ENCODE data around the gene SOX6. TPM values are rescaled to one million over a fixed set of nuclear protein-coding genes. Genes with fewer than 3 reads are reported as not detected.
"Not testable (repeated sequence)": the region's sequence is repeated elsewhere in the genome, so short reads cannot be mapped to it uniquely, and the experiment has no call there.

SOX6 gene
- polyA plus RNA-seq, 1 donor: 25.0 TPM

- no peak for DNase-seq
These were observed 206.9 kb downstream of the SOX6 start for GRCh38 chr11:16149476-16149875.

DNA sequence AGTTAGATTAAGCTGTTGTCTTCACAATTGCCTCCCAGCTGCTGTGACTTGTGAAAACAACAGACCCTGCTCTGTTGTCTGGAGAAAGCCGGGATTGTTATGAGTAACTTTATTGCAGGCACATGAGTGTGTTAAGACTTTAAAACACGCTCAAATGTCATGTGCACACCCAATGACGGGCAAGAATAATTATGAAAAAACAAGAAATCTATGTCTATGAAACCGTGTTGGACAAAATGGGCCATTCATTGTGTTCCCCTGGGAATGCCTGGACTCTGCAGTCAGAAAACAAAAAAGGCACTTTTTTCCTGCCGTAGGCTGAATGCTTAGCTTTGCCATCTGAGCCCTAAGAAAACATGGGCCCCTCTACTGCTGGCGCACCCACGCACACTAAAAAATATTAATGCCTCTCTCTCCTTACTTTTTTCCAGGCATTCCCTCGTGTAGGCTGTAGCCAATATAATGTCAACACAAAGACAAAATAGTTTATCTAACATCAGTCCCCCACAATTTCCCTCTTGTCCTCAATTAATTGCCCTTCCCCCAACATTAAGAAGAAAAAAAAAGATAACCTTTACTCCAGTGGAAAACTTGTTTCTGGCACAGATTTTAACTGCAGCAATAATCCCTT is 207.9 kb downstream of the SOX6 start:
- peak; percentile 75 for DNase-seq

DNA sequence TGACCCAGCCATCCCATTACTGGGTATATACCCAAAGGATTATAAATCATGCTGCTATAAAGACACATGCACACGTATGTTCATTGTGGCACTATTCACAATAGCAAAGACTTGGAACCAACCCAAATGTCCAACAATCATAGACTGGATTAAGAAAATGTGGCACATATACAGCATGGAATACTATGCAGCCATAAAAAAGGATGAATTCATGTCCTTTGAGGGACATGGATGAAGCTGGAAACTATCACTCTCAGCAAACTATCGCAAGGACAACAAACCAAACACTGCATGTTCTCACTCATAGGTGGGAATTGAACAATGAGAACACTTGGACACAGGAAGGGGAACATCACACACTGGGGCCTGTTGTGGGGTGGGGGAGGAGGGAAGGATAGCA is 209.4 kb downstream of the SOX6 start:
- not testable (repeated sequence) for DNase-seq

- not testable (repeated sequence) for DNase-seq
These were observed 214.7 kb downstream of the SOX6 start for GRCh38 chr11:16141614-16142013.

DNA sequence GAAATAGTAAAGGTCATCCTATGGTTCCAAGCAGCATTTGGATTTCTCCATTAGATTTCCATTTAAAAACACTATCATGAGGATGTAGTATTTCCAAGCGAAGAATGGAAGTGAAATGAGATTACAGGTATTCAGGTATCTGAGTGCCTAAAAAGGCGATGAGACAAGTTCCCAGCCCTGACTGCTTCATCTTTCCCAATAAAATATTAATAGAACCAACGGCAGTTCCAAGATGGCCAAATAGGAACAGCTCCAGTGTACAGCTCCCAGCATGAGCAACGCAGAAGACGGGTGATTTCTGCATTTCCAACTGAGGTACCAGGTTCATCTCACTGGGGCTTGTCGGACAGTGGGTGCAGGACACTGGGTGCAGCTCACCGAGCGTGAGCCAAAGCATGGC is 215.2 kb downstream of the SOX6 start:
- not testable (repeated sequence) for DNase-seq

GRCh38 chr11:16136792-16137390 is 219.5 kb downstream of the SOX6 start:
- no peak for DNase-seq

DNA sequence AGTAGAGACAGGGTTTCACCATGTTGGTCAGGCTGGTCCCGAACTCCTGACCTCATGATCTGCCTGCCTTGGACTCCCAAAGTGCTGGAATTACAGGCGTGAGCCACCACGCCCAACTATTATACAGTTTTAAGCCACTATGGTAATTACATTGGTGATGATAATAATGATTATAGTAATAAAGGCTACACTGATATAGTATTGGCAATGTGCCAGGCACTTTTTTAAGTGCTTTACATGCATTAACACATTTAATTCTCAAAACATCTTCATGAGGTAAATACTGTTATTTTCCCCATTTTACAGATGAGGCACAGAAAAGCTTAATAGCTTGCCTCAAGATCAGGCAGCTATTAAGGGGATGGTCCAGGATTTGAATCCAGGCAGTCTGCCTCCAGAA is 222.5 kb downstream of the SOX6 start:
- DNase-seq: no peak

DNA sequence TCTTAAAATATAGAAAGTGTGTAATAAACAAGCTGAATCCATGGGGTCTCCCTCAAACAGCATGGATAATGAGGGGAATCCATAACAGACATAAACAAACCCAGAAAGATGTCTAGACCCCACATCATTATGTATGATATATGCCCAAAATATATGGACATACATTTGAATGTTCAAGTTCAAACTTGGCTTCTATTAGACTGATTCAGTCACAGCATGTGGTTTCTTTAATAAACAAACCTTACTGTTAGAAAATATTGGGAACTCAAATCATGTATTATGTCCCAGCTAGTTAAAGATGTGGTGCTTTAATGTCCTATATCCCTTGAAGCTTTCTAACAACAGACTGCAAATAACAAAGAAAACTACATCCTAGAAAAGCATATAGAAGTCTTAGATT is 228.6 kb downstream of the SOX6 start:
- DNase-seq: no peak

GRCh38 chr11:16126362-16126761 is 230.0 kb downstream of the SOX6 start:
- DNase-seq: no peak

DNA sequence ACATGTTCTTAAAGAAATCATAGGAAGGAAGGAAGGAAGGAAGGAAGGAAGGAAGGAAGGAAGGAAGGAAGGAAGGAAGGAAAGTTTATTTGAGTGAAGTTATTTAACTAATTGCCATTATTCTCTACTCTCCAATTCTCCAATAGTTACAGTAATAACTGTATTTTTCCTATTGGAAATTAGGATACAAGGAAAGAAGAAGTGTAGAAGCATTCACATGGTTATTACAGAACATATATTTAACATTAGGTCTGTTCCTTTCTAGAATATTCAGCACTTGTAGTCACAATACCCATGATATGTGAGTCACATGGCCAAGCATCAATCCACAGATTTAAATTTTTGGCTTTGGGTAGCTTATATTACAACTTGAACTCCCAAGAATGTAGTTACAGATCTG is 230.6 kb downstream of the SOX6 start:
- no peak for DNase-seq

- DNase-seq: no peak
These were observed 232.0 kb downstream of the SOX6 start for GRCh38 chr11:16124390-16124789.

DNA sequence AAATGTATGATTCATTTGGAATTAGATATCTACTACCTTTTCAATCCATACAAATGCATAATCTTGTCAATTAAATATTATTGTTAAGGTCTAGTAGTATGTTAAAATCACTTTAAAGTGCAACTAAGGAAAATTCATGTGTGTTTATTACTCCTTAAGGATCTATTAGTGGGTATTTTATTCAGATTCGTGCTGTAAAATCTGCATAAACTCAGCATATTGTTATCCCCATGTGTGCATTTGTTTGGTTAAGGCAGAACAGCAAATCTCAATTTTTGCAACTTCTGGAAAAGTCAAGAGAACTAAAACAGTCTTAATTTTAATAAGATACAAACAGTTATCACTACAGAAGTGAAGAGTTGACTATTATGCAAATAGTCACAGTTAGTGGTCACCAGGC is 234.5 kb downstream of the SOX6 start:
- DNase-seq: no peak

GRCh38 chr11:16120008-16120407 is 236.3 kb downstream of the SOX6 start:
- no peak for DNase-seq

DNA sequence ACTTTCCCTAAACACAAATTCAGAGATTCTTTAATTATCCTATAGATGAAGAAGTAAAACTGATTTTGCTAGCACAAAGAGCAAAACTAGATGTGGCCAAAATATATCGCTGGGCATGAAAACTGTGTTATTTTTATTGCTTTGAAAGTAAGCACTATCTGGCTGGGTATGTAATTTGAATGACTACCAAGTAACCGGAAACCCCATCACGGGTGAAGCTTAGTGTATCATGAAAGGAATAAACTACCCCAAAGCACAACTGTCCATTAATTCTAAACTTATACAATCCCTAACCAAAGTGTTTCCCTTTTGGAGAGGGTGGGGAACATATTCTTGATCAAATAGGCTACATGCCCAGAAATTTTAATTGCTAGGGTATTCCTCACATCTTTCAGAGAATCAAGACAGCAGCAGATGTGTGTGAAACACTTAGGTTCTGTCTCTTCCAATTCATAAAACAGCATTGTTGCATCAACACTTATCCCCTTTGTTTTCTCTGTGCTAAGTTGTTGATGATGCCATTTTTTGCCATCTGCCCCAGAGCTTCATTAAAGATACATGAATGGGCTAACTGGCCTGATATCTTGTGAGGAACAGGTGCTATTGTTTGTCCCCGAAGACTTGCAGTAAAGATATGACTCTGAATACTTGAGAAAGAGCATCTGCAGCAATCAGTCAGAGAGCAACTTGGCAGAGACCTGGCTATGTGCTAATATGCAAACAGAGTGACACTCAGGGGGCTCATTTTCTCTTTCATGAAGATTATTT is 238.2 kb downstream of the SOX6 start:
- no peak for DNase-seq

DNA sequence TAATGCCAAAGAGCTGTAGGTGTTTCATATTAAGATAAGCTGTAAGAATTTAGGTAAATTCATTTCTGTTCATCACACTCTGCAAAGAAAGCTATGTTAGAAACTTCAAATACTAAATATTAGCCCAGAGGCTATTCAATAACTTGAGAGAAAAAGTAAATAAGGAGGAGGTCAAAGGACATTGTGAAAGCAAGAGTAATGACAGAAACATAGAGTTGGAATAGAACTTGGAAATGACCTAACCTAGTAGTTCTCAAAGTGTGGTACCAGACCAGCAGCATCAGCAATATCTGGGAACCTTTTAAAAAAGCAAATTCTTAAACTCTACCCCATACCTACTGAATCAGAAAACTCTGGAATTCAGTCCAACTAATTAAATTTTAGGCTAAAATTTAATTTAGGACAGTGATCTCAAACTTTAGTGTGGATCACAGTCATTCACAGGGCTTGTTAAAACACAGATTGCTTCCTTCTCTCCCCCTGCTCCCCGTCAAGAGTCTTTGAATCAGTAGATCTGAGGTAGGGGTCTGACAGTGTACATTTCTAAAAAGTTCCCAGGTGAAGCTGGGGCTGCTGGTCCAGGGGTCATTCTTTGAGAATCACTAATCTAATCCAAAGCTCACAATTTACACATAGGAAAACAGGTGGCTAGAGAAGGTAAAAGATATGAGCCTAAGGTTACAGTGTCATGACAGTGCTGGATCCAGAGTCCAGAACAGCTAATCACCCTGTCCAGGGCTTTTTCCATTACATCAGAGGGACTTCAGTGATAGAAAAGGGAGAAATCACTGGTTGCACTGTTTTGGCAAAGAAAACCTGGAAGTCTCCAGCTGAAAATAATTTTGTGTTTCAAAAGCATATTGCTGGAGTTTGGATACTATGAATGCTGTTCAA is 241.1 kb downstream of the SOX6 start:
- DNase-seq: no peak

GRCh38 chr11:16114431-16114830 is 241.9 kb downstream of the SOX6 start:
- DNase-seq: no peak

DNA sequence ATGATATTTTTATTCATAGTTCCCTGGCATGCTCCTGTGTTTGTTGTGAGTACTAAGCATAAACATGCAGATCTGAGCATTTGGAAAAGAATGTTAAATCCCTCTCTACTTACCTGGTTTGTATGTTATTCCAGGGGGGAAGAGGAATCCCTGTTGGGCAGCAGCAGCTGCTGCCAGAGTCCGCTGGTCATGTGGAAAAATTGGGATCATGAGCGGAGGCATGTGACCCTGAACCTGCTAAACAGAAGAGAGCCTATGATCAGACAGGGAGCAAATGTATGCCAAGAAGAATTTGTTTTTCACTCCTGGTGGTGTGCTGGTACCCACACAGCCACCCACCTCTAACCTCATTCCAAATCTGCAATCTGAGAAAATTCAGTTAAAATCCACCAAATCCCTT is 244.7 kb downstream of the SOX6 start:
- DNase-seq: no peak

GRCh38 chr11:16110886-16111285 is 245.5 kb downstream of the SOX6 start:
- no peak for DNase-seq

DNA sequence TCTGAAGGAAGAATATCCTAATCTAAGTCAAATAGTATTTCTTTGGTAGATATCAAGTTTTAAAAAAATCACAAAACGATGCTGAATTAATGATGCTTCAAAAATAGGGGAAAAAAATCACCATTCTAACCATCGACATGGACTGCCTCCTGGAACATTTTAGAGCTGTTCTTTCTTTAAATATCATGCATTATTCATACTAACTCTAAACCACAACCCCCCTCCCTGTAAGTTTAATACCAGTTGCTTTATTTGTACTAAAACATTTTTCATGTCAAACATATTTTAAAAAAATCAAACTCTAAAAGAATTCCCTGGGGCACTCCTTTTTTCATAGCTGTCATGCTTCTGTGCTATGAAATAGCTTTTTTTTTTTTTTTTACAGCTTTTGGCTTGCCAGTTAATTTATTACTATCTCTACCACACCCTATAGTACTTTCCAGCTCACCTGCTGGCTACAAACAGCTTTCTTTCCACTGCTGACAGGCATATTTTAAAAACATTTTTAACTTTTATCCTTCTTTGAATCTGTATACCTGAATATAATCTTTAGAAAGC is 256.9 kb downstream of the SOX6 start:
- no peak for DNase-seq

GRCh38 chr11:16098526-16099205 is 257.7 kb downstream of the SOX6 start:
- DNase-seq: no peak

GRCh38 chr11:16097543-16097942 is 258.8 kb downstream of the SOX6 start:
- no peak for DNase-seq

DNA sequence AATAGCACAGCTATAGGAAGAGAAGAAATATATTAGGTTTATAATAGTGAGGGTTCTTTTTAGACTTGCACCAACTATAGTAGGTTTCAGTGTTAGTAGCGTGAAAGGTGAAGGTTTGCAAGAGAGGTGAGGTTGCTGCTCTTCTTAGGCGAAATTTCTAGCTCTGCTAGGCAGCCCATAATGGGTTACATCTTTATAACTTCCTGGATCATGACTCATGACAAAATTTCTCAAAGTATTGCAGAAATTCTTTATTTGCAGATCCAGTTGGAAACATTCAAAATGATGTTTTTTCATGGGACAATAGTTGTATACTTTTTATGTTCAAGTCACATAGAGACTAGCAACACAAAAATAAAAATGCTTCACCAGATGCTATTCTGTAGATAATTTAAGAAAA is 260.0 kb downstream of the SOX6 start:
- no peak for DNase-seq

Measured in left kidney (tissue), 2 donors.